OCI-LY1 (cell line): ENCODE results near the gene TRIM73.
"Not testable (repeated sequence)": the region's sequence is repeated elsewhere in the genome, so short reads cannot be mapped to it uniquely, and the experiment has no call there.

Source experiments
- EZH2 ChIP-seq: fragments of 200-600 bp; sonication (generic), shearing (Covaris generic); IDR thresholded peaks from 2 replicates; pipeline ENCODE4 v1.8.0; 2017; ENCODE audit warnings: borderline replicate concordance, mixed run types, mild to moderate bottlenecking, antibody characterized with exemption, low read length, moderate library complexity, mixed read lengths
- TF ChIP-seq, protein P1 (sequence below): fragments of 200-600 bp; sonication (generic), shearing (Covaris generic); IDR thresholded peaks from 2 replicates; pipeline ENCODE4 v1.5.1; 2017; ENCODE audit warnings: mild to moderate bottlenecking, antibody characterized with exemption, low read length, moderate library complexity, mixed read lengths

DNA sequence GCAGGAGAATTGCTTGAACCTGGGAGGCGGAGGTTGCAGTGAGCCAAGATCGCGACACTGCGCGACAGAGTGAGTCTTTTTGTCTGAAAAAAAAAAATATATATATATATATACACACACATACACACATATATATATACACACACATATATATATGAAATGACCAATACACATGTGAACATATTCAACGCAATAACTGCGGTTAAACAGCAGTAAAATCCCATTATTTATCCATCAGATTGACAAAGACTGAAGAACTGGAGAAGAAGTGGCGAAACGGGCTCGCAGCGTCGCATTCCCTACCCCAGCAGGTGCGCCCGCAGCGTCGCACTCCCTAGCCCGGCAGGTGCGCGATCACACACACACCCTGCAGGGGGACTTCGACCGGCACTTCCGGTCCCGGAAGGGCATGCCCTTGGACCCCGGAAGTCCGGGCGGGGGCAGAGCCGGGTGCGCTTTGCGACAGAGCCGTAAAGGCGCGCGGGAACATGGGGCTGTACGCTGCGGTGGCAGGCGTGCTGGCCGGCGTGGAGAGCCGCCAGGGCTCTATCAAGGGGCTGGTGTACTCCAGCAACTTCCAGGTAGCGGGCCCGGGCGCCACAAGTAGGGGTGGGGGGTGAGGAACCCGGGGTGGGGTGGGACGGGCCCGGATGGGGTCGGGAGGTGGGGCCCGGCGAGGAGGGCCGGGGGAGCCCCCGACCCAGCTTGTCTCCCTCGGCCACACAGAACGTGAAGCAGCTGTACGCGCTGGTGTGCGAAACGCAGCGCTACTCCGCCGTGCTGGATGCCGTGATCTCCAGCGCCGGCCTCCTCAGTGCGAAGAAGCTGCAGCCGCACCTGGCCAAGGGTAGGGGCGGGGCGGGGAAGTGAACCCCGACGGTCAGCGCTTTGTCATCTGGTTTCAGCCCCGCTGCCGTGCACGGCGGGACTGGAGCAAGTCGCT is 14.7 kb downstream of the TRIM73 start:
- TF ChIP-seq, protein P1, sequence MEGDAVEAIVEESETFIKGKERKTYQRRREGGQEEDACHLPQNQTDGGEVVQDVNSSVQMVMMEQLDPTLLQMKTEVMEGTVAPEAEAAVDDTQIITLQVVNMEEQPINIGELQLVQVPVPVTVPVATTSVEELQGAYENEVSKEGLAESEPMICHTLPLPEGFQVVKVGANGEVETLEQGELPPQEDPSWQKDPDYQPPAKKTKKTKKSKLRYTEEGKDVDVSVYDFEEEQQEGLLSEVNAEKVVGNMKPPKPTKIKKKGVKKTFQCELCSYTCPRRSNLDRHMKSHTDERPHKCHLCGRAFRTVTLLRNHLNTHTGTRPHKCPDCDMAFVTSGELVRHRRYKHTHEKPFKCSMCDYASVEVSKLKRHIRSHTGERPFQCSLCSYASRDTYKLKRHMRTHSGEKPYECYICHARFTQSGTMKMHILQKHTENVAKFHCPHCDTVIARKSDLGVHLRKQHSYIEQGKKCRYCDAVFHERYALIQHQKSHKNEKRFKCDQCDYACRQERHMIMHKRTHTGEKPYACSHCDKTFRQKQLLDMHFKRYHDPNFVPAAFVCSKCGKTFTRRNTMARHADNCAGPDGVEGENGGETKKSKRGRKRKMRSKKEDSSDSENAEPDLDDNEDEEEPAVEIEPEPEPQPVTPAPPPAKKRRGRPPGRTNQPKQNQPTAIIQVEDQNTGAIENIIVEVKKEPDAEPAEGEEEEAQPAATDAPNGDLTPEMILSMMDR = not testable (repeated sequence)
- not testable (repeated sequence) for TF ChIP-seq EZH2
